Testis (tissue), 2 donors: Measurements from ENCODE around the gene MRI1.

Experiments used
- POLR2A ChIP-seq: fragments of 450-650 bp; IDR thresholded peaks from one replicate; pipeline ENCODE4 v1.6.1; 2017; ENCODE audit warnings: antibody characterized with exemption, mild to moderate bottlenecking, moderate library complexity
- TF ChIP-seq, protein P1 (sequence below), 3 experiments: fragments of 450-650 bp in 2 of 3; fragments of 200-600 bp in 1 of 3; sonication (generic) in 1 of 3; IDR thresholded peaks; one replicate each; pipeline ENCODE4 v1.5.1; 2016 to 2019; ENCODE audit warnings: antibody characterized with exemption in 3 of 3, mild to moderate bottlenecking in 2 of 3, moderate library complexity in 1 of 3

DNA sequence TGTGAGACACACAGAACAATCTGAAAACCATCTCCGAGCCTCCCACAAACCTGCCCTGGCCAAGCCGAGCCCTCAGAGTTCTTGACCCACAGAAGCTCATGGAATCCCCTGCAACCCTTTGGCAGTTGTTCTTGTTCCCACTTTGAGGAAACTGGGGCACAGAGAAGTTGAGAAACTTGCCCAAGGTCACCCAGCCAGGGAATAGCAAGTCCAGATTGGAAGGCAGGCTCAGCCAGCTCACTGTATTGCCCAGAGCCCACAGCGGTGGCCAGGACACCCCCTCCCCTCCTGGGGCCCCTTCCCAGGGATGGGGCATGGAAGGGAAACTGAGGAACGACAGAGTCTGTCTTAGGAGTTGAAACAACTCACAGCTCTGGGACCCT lies 32.7 kb downstream of the MRI1 start:
- TF ChIP-seq, protein P1, sequence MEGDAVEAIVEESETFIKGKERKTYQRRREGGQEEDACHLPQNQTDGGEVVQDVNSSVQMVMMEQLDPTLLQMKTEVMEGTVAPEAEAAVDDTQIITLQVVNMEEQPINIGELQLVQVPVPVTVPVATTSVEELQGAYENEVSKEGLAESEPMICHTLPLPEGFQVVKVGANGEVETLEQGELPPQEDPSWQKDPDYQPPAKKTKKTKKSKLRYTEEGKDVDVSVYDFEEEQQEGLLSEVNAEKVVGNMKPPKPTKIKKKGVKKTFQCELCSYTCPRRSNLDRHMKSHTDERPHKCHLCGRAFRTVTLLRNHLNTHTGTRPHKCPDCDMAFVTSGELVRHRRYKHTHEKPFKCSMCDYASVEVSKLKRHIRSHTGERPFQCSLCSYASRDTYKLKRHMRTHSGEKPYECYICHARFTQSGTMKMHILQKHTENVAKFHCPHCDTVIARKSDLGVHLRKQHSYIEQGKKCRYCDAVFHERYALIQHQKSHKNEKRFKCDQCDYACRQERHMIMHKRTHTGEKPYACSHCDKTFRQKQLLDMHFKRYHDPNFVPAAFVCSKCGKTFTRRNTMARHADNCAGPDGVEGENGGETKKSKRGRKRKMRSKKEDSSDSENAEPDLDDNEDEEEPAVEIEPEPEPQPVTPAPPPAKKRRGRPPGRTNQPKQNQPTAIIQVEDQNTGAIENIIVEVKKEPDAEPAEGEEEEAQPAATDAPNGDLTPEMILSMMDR (IDR thresholded peaks at IDR 0.05) = no peak
- no peak for TF ChIP-seq POLR2A
